Tibial nerve (tissue), 4 donors: ENCODE measurements around the gene UCK2.

Experiments
- CTCF ChIP-seq, 5 experiments: fragments of 200-600 bp in 3 of 5; fragments of 450-650 bp in 2 of 5; sonication (generic) in 3 of 5; IDR thresholded peaks; one replicate each; pipeline ENCODE4 v1.5.1; 2016 to 2019; ENCODE audit warnings: antibody characterized with exemption in 5 of 5, mild to moderate bottlenecking in 3 of 5, moderate library complexity in 2 of 5
- EP300 ChIP-seq, 2 donors: sonication (generic); formaldehyde crosslinking; IDR thresholded peaks; one replicate each; pipeline ENCODE4 v1.6.1; 2017; ENCODE audit warnings: antibody characterized with exemption in 2 of 2, mild to moderate bottlenecking in 1 of 2
- POLR2A ChIP-seq, 2 donors: fragments of 450-650 bp; IDR thresholded peaks; one replicate each; pipeline ENCODE4 v1.6.1; 2017; ENCODE audit warnings: antibody characterized with exemption in 2 of 2, mild to moderate bottlenecking in 2 of 2, moderate library complexity in 2 of 2

- TF ChIP-seq CTCF (IDR thresholded peaks at IDR 0.05), result no peak
- TF ChIP-seq EP300 (IDR thresholded peaks at IDR 0.05), result no peak
- TF ChIP-seq POLR2A (IDR thresholded peaks at IDR 0.05), result no peak
These were observed 13.0 kb downstream of the UCK2 start for GRCh38 chr1:165840423-165840822.
